ENCODE results near the gene ARHGAP40. TPM values are rescaled to one million over a fixed set of nuclear protein-coding genes. Genes with fewer than 3 reads are reported as not detected.

Gene ARHGAP40
- total and polyA plus RNA-seq, 9 of the 15 experiments (the other 6 are each of a cell fraction or from before 2014, with no cell fraction given) = not detected

DNA sequence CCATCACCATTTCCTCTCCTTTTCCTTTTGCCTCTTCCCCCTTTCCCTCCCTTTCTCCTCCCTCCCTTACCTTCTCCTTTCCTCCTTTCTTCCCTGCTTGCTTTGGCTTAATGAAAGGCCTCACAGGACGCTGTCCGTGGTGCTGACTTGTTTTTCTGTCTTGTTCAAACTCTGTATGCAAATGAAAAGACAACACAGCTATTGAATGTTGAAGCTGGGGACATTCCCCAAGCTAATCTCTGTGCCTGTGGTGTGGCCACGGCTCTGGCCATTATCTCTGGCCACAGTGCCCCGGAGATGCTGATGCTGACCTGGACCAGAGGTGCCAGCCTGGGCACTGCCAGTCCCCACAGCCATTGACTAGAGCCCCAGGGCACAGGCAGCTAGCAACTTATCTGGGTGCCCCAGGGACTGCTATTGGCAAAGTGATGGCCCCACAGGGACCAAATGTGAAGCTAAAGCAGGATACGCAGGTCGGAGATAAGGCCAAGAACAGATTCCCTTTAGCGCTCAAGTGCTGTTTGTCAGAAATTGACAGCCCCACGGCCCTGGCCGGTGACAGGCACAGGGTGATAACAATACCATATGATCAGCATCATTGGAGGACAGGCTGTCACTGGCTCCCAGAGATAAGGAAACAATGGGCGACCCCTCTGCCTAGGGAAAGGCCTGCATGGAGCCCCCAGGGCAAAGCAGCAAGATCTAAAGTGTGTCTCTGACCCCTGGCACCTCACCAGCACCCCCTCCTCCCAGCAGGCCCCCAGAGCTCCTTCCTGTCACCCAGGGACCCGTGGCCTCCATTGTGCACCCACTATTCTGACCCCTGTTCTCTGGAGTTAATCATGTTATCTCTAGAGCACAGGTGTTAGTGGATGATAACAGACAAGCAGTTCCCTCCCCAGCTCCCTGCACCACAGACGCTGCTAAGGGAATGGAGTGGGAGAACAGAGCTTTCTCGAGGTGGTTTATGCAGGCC lies 91.1 kb downstream of the ARHGAP40 start (continued):
- TF ChIP-seq ATF7 (IDR thresholded peaks at IDR 0.05) = 0 out of 2 replicates have a peak, but pooled peaks have one; percentile 13
- no peak for TF ChIP-seq POLR2B (IDR thresholded peaks at IDR 0.05; ENCODE audit: low read depth, partially characterized antibody)
- TF ChIP-seq, protein P1, sequence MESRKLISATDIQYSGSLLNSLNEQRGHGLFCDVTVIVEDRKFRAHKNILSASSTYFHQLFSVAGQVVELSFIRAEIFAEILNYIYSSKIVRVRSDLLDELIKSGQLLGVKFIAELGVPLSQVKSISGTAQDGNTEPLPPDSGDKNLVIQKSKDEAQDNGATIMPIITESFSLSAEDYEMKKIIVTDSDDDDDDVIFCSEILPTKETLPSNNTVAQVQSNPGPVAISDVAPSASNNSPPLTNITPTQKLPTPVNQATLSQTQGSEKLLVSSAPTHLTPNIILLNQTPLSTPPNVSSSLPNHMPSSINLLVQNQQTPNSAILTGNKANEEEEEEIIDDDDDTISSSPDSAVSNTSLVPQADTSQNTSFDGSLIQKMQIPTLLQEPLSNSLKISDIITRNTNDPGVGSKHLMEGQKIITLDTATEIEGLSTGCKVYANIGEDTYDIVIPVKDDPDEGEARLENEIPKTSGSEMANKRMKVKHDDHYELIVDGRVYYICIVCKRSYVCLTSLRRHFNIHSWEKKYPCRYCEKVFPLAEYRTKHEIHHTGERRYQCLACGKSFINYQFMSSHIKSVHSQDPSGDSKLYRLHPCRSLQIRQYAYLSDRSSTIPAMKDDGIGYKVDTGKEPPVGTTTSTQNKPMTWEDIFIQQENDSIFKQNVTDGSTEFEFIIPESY (CRISPR knock-in tag; IDR thresholded peaks at IDR 0.05) = no peak
- TF ChIP-seq ZNF717 (CRISPR knock-in tag; IDR thresholded peaks at IDR 0.05) = no peak
- no peak for TF ChIP-seq POLR2G (IDR thresholded peaks at IDR 0.05; ENCODE audit: low read depth, low read length)
- no peak for TF ChIP-seq SUPT5H (IDR thresholded peaks at IDR 0.05)
- peak; percentile 91 for TF ChIP-seq ZNF644 (tag; IDR thresholded peaks at IDR 0.05; ENCODE audit: low read depth)
- no peak for TF ChIP-seq ZNF778 (CRISPR knock-in tag; IDR thresholded peaks at IDR 0.05)
- TF ChIP-seq YBX1 (IDR thresholded peaks at IDR 0.05) = no peak
- TF ChIP-seq, protein P2, sequence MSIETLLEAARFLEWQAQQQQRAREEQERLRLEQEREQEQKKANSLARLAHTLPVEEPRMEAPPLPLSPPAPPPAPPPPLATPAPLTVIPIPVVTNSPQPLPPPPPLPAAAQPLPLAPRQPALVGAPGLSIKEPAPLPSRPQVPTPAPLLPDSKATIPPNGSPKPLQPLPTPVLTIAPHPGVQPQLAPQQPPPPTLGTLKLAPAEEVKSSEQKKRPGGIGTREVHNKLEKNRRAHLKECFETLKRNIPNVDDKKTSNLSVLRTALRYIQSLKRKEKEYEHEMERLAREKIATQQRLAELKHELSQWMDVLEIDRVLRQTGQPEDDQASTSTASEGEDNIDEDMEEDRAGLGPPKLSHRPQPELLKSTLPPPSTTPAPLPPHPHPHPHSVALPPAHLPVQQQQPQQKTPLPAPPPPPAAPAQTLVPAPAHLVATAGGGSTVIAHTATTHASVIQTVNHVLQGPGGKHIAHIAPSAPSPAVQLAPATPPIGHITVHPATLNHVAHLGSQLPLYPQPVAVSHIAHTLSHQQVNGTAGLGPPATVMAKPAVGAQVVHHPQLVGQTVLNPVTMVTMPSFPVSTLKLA (conservative IDR thresholded peaks at IDR 0.05) = no peak
- no peak for TF ChIP-seq EWSR1 (IDR thresholded peaks at IDR 0.05; ENCODE audit: borderline replicate concordance, low read depth, partially characterized antibody)
- peak; percentile 91 for TF ChIP-seq KLF16 (IDR thresholded peaks at IDR 0.05)
- TF ChIP-seq HNRNPL (IDR thresholded peaks at IDR 0.05; ENCODE audit: low read depth, low read length) = peak; percentile 61; the same call in 1 of the 2 replicates
- TF ChIP-seq, protein P3, sequence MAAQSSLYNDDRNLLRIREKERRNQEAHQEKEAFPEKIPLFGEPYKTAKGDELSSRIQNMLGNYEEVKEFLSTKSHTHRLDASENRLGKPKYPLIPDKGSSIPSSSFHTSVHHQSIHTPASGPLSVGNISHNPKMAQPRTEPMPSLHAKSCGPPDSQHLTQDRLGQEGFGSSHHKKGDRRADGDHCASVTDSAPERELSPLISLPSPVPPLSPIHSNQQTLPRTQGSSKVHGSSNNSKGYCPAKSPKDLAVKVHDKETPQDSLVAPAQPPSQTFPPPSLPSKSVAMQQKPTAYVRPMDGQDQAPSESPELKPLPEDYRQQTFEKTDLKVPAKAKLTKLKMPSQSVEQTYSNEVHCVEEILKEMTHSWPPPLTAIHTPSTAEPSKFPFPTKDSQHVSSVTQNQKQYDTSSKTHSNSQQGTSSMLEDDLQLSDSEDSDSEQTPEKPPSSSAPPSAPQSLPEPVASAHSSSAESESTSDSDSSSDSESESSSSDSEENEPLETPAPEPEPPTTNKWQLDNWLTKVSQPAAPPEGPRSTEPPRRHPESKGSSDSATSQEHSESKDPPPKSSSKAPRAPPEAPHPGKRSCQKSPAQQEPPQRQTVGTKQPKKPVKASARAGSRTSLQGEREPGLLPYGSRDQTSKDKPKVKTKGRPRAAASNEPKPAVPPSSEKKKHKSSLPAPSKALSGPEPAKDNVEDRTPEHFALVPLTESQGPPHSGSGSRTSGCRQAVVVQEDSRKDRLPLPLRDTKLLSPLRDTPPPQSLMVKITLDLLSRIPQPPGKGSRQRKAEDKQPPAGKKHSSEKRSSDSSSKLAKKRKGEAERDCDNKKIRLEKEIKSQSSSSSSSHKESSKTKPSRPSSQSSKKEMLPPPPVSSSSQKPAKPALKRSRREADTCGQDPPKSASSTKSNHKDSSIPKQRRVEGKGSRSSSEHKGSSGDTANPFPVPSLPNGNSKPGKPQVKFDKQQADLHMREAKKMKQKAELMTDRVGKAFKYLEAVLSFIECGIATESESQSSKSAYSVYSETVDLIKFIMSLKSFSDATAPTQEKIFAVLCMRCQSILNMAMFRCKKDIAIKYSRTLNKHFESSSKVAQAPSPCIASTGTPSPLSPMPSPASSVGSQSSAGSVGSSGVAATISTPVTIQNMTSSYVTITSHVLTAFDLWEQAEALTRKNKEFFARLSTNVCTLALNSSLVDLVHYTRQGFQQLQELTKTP (IDR thresholded peaks at IDR 0.05; ENCODE audit: low read depth in 1 of 2, partially characterized antibody in 2 of 2) = peak in 1 of 2 experiments; percentile 97
- TF ChIP-seq, protein P4, sequence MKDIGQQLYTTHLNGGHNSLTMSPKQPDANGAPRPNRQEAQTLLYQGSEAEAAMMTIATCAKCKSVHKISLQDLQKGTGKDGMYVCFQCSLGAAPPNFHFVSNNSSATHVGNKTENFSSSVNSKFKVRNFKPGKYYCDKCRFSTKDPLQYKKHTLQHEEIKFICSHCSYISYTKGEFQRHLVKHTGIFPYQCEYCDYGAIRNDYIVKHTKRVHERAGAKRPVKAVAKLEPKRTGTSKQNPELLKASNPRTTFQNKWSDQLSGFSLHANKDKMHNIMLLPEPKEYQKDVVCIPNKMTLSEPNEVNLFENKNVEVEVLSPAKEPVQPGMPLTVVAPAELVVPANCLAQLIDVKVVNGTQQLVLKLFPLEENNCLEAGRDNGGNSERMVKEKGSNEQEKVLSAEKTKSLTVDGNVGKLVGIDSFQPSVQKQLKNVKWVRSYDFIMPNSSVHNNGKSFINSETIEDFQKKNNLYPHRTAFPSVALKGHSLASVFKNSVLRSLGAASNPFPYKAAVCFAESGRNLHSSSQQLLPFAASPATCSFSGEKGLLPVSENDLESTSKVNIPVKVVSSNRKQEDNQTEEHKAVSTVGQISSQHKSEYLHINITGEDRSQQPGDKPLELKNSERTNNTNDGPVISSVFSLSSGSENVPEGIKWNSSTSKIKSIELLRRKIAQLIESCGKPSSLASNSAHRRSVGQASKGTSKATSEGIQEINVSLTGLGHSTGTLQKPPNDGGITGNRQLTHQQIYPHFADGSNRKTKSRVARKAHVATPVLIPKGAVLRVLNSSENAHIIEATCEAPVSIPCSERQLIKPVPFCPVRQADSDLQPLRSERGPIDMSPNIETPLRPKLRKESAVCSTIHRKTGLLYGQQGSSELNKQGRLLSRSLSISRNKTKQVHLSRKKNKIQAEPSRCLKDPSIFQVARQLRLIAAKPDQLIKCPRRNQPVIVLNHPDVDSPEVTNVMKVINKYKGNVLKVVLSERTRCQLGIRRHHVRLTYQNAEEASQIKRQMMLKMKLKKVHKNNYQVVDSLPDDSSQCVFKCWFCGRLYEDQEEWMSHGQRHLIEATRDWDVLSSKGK (CRISPR knock-in tag; IDR thresholded peaks at IDR 0.05) = no peak
- no peak for TF ChIP-seq HDGF (IDR thresholded peaks at IDR 0.05)

Measured in K562 (cell line).